Subcutaneous adipose tissue (tissue), 4 donors: ENCODE measurements around the gene OR5D16. TPM values are rescaled to one million over a fixed set of nuclear protein-coding genes. Genes with fewer than 3 reads are reported as not detected.
"Not testable (repeated sequence)": the region's sequence is repeated elsewhere in the genome, so short reads cannot be mapped to it uniquely, and the experiment has no call there.

Experiments
- CTCF ChIP-seq: fragments of 450-650 bp; IDR thresholded peaks from one replicate; pipeline ENCODE4 v1.5.1; 2016; ENCODE audit warnings: low read depth, mild to moderate bottlenecking, control low read depth, antibody characterized with exemption, moderate library complexity
- small RNA-seq: library from RNA; depleted of rRNA; stranded (forward); fragments of <200 nt; gene quantifications from one replicate; pipeline ENCODE3, GENCODE V24; 2016
- total RNA-seq, 4 donors: library from RNA; depleted of rRNA; stranded (reverse); fragments of >200 nt; gene quantifications; one replicate each; pipeline ENCODE4 v1.1.0, GENCODE V29; 2016

Gene OR5D16
- total RNA-seq, 4 donors from 2014 or later: not detected

GRCh38 chr11:55826919-55827318 lies 11.6 kb upstream of the OR5D16 start, which contains the start of gene OR5L2:
OR5L2 (plus strand) TSS chr11:55827219; CDS start chr11:55827219, 0 bp downstream.
- TF ChIP-seq CTCF: no peak

- TF ChIP-seq CTCF: no peak
Observed at GRCh38 chr11:55847453-55847852, 8.9 kb downstream of the OR5D16 start.

DNA sequence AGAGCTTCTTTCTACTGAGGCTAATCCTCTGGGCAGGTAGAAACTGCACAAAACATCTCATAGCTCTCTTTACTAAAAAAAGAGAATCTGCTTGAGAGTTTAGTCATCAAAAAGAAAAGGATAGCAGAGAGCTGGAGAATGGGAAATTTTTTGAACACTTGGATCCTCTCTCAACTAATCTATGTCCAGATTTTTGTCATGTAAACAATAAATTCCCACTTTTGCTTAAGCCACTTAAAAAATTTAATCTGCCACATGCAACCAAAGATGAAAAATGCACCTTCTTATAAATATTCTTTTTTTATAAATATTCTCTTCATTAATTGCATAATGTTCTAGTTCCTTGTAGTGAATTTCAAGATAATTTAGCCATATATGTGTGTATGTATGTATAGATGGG lies 10.5 kb downstream of the OR5D16 start:
- TF ChIP-seq CTCF: no peak

DNA sequence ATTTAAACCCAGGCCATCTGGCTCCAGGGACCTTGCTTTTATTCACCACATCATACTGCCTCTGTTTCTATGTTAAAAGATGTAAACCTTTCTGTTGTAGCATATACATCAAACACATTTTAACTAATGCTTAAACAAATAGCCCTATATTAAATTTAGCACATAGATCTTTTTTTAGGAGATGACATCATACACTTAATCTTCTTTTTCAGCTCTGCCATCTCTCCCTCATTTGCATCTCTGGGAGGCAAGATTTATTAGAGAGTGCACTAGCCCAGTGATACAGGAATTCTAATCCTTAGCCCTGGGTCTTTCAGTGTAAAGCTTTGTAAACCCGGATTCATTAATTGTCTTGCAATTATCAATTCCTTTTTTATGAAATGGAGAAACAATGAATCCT lies 13.6 kb downstream of the OR5D16 start:
- no peak for TF ChIP-seq CTCF

DNA sequence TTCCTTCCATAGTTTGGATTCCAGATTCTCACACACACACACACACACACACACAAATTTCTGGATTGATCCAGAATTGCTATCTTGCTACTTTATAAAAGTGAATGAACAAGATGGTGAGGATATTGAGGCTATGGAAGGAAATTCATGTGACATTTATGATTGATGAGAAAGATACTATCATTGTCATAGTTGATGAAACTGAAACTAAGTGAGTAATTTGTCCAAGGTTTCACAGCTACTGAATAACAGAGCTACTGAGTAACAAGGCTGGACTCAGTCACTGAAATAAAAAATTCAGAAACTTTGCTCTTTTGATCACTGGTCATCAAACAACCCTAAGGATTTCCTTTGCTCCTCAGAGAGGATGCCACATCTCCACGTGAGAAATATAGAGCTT lies 16.2 kb downstream of the OR5D16 start:
- TF ChIP-seq CTCF: no peak

DNA sequence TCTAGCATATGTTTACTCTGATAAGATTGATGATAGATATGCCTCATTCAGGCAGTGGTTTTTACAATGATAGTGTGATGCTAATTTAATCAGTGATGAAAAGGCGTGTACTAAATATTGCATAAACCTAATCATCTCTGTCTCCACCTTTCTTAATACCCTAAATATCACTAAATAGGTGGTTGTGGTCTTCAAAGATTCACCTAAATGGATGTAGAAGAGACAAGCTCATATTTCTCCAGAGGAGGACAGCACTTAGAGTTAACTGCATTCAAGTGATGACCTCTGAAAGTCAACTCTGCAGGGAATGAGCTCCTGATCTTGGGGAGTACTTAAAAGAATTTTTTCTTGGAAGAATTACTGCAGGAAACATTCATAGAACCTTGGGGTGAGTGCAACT lies 44.4 kb downstream of the OR5D16 start, which contains the start of gene TRIM51:
TRIM51 (plus strand) TSS at position 301 of the 400 bp plus-strand sequence. CDS start 2,132 bp downstream, outside the sequence.
- not testable (repeated sequence) for TF ChIP-seq CTCF

Small RNAs within 50 kb of the gene (small RNA-seq; reads per million reads assigned to genes)
- gene AC036111.3: not detected

Other genes with a start within 250 kb of the OR5D16 start
- gene OR4C11, start 231.1 kb upstream of the OR5D16 start, total RNA-seq: not detected
- not detected for gene OR4P4, start 203.6 kb upstream of the OR5D16 start, total RNA-seq
- not detected for gene OR4S2, start 190.4 kb upstream of the OR5D16 start, total RNA-seq
- not detected for gene OR4C6, start 176.6 kb upstream of the OR5D16 start, total RNA-seq
- not detected for gene OR5D13, start 65.3 kb upstream of the OR5D16 start, total RNA-seq
- not detected for gene OR5D14, start 43.2 kb upstream of the OR5D16 start, total RNA-seq
- not detected for gene OR5L1, start 27.4 kb upstream of the OR5D16 start, total RNA-seq
- gene OR5D18, start 19.1 kb upstream of the OR5D16 start, total RNA-seq: not detected
- gene OR5L2, start 11.5 kb upstream of the OR5D16 start, total RNA-seq: not detected
- gene TRIM51, start 44.5 kb downstream of the OR5D16 start, total RNA-seq: not detected
- not detected for gene OR5W2, start 75.8 kb downstream of the OR5D16 start, total RNA-seq
- not detected for gene OR5I1, start 97.6 kb downstream of the OR5D16 start, total RNA-seq
- gene OR10AG1, start 131.2 kb downstream of the OR5D16 start, total RNA-seq: not detected
- not detected for gene OR5F1, start 155.9 kb downstream of the OR5D16 start, total RNA-seq
- not detected for gene OR5AS1, start 188.9 kb downstream of the OR5D16 start, total RNA-seq